Spleen (tissue), 11 donors: Measurements from ENCODE around the gene ETV1. TPM values are rescaled to one million over a fixed set of nuclear protein-coding genes. Genes with fewer than 3 reads are reported as not detected.
"Not testable (repeated sequence)": the region's sequence is repeated elsewhere in the genome, so short reads cannot be mapped to it uniquely, and the experiment has no call there.

Experiments
- DNase-seq: peaks from one replicate; pipeline ENCODE4 v3.0.0-alpha.2; 2020
- H3K27ac ChIP-seq, 8 donors: fragments of 200-600 bp; sonication (generic) in 7 of 8; 1 replicate in 4 of 8; 2 replicates in 4 of 8; pipeline versions ENCODE4 v1.5.0 to v1.8.0; 2016 to 2021; ENCODE audit warnings: inconsistent platforms in 4 of 8, mild to moderate bottlenecking in 4 of 8, moderate library complexity in 1 of 8
- H3K27me3 ChIP-seq, 7 donors: fragments of 200-600 bp; sonication (generic) in 6 of 7; replicated peaks in 1 of 7; 1 replicate in 4 of 7; 2 replicates in 3 of 7; pipeline versions ENCODE4 v1.5.0 to v1.8.0; 2016 to 2021; ENCODE audit warnings: inconsistent platforms in 3 of 7, mild to moderate bottlenecking in 1 of 7
- H3K36me3 ChIP-seq, 6 donors: fragments of 200-600 bp; sonication (generic) in 5 of 6; 1 replicate in 4 of 6; 2 replicates in 2 of 6; pipeline versions ENCODE4 v1.5.0 to v1.8.0; 2016 to 2021; ENCODE audit warnings: inconsistent platforms in 2 of 6
- H3K4me1 ChIP-seq, 6 donors: fragments of 200-600 bp; sonication (generic) in 5 of 6; 1 replicate in 3 of 6; 2 replicates in 3 of 6; pipeline versions ENCODE4 v1.5.0 to v1.8.0; 2016 to 2021; ENCODE audit warnings: inconsistent platforms in 3 of 6
- H3K4me3 ChIP-seq, 8 donors: fragments of 200-600 bp; sonication (generic) in 7 of 8; 1 replicate in 4 of 8; 2 replicates in 4 of 8; pipeline versions ENCODE4 v1.5.0 to v1.8.0; 2016 to 2021; ENCODE audit warnings: inconsistent platforms in 4 of 8, mild to moderate bottlenecking in 4 of 8, moderate library complexity in 2 of 8
- H3K9me3 ChIP-seq, 8 donors: fragments of 200-600 bp; sonication (generic) in 7 of 8; 1 replicate in 4 of 8; 2 replicates in 4 of 8; pipeline versions ENCODE4 v1.5.0 to v1.8.0; 2016 to 2021; ENCODE audit warnings: inconsistent platforms in 4 of 8
- POLR2A ChIP-seq, 3 donors: fragments of 450-650 bp; IDR thresholded peaks; one replicate each; pipeline ENCODE4 v1.5.1; 2017; ENCODE audit warnings: antibody characterized with exemption in 3 of 3, mild to moderate bottlenecking in 1 of 3
- POLR2AphosphoS5 ChIP-seq, 3 donors: sonication (generic); formaldehyde crosslinking; IDR thresholded peaks; one replicate each; pipeline ENCODE4 v1.5.1; 2017; ENCODE audit warnings: antibody characterized with exemption in 3 of 3
- WGBS, 5 donors: extraction: QIAGEN DNeasy Blood & Tissue Kit in 3 of 5; methylation state at CpG; one replicate each; pipeline versions ENCODE4 v1.1.5 to v1.1.7; 2013 to 2018; 5-methylcytosine and 5-hydroxymethylcytosine counted together
- intact Hi-C: fragments of 100-400 bp; cut with DNase I; formaldehyde crosslinking; loops from one replicate; pipeline ENCODE4 v1.15.0; 2023; ENCODE audit warnings: low total_unique reads
- polyA plus RNA-seq, 3 donors: library from polyadenylated mRNA; stranded (reverse); fragments of 200-250 nt; gene quantifications; one replicate each; pipeline ENCODE4 v1.2.1, GENCODE V29; 2013
- total RNA-seq, 7 donors: library from RNA; depleted of rRNA in 3 of 7; stranded (reverse); fragments of >200 nt in 3 of 7; fragmentation: NEBNext Ultra II Directional in 4 of 7; extraction: Animal tissue kit (Norgen Biotek cat#: 25700) in 4 of 7; gene quantifications; one replicate each; pipeline versions ENCODE4 v1.1.0 to v1.2.1, GENCODE V29; 2016 to 2021
- TF ChIP-seq, protein P1 (sequence below), 11 experiments: fragments of 200-600 bp in 7 of 11; fragments of 450-650 bp in 4 of 11; sonication (generic) in 4 of 11; IDR thresholded peaks in 8 of 11; conservative IDR thresholded peaks in 3 of 11; 1 replicate in 7 of 11; 2 replicates in 4 of 11; pipeline versions ENCODE4 v1.4.0 to v1.8.0; 2016 to 2021; ENCODE audit warnings: antibody characterized with exemption in 11 of 11, inconsistent platforms in 4 of 11, mild to moderate bottlenecking in 1 of 11
- donor health status: healthy with polysubstance abuse.
- donor health status: DM: no; HTN: no; CAD: no; lungs with moderate emphysema.
- donor health status: DM: no; HTN: no; CAD: no.
- donor health status: Bipolar disorder and iron deficiency.
- donor health status: healthy.
- donor health status: DM: no; HTN: no; CAD: no.
- donor health status: DM: yes; HTN: yes; CAD: no.

The ETV1 gene
- total and polyA plus RNA-seq, 10 donors: 1.5 to 20.0 (median 7.2) TPM

DNA sequence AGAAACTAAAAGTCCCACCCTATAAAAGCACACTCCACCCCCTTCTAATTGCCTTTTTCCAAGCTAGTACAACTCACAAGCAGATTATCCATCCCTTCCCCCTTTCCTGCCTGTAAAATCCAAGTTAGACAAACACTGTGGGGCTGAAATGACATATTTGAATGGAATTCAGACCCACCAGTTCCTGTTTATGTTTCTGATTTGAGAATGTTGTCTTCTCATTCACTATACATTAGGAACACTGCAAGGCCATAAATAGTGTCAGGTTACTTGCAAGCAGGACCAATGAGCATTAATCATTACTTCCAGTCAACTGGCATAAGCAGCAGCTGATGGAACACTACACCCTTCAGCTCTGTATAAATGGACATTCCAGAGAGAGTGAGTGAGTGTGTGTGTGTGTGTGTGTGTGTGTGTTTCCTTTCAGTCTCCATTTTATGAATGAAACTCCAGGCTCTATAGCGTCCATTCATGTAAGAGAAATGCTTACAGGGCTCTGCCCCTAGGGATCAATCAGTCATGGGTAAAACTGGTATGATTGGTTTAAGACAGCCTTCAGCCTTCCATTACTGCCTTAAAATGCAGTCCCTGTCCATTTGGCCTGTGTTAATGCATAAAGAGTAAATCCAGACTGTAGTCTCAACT lies 69.3 kb downstream of the ETV1 start:
- Histone ChIP-seq H3K4me3 (no peak overlapping the region), H3K9me3 (no peaks in the 10 kb centered on the region), H3K4me1 (no peaks in the 10 kb centered on the region), H3K27ac (peak overlapping the region in 4 of 8 donors; percentile 8 to 42 (median 30)), H3K27me3 (no peaks in the 10 kb centered on the region), H3K36me3 (no peaks in the 10 kb centered on the region)
- intact Hi-C loops: no loop called here
- DNase-seq: no peak
- TF ChIP-seq, protein P1, sequence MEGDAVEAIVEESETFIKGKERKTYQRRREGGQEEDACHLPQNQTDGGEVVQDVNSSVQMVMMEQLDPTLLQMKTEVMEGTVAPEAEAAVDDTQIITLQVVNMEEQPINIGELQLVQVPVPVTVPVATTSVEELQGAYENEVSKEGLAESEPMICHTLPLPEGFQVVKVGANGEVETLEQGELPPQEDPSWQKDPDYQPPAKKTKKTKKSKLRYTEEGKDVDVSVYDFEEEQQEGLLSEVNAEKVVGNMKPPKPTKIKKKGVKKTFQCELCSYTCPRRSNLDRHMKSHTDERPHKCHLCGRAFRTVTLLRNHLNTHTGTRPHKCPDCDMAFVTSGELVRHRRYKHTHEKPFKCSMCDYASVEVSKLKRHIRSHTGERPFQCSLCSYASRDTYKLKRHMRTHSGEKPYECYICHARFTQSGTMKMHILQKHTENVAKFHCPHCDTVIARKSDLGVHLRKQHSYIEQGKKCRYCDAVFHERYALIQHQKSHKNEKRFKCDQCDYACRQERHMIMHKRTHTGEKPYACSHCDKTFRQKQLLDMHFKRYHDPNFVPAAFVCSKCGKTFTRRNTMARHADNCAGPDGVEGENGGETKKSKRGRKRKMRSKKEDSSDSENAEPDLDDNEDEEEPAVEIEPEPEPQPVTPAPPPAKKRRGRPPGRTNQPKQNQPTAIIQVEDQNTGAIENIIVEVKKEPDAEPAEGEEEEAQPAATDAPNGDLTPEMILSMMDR (IDR thresholded peaks at IDR 0.05 in 8 of 11, conservative IDR thresholded peaks at IDR 0.05 in 3 of 11): no peak
- TF ChIP-seq POLR2A (IDR thresholded peaks at IDR 0.05): no peak
- TF ChIP-seq POLR2AphosphoS5 (IDR thresholded peaks at IDR 0.05): no peak
- 61 to 81% (median 76%) methylated on average over 1 of the region's 1 CpG for WGBS, 5 donors

DNA sequence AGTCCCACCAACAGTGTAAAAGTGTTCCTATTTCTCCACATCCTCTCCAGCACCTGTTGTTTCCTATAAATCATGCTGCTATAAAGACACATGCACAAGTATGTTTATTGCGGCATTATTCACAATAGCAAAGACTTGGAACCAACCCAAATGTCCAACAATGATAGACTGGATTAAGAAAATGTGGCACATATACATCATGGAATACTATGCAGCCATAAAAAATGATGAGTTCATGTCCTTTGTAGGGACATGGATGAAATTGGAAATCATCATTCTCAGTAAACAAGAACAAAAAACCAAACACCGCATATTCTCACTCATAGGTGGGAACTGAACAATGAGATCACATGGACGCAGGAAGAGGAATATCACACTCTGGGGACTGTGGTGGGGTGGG lies 71.1 kb downstream of the ETV1 start:
- H3K27ac ChIP-seq, H3K4me3 ChIP-seq, H3K36me3 ChIP-seq, intact Hi-C loops, H3K9me3 ChIP-seq, H3K4me1 ChIP-seq, H3K27me3 ChIP-seq, DNase-seq: not testable (repeated sequence)
- WGBS, 5 donors: 92 to 98% (median 95%) methylated on average over 3 of the region's 3 CpGs

DNA sequence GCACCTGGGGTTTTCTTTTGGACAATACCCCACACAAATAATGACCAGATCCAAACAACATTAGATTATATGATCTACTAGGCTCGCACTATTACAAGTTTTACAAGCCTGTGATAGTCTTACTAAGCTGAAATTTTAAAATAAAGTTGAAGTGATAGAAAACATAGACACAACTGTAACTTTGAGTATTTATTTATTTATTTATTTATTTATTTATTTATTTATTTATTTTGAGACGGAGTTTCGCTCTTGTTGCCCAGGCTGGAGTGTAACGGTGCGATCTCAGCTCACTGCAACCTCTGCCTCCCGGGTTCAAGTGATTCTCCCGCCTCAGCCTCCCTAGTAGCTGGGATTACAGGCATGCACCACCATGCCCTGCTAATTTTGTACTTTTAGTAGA lies 72.4 kb downstream of the ETV1 start:
- H3K4me1 ChIP-seq, H3K4me3 ChIP-seq, intact Hi-C loops, H3K27me3 ChIP-seq, DNase-seq, H3K36me3 ChIP-seq, H3K9me3 ChIP-seq, H3K27ac ChIP-seq: not testable (repeated sequence)
- 70 to 94% (median 83%) methylated on average over 7 of the region's 7 CpGs for WGBS, 5 donors

DNA sequence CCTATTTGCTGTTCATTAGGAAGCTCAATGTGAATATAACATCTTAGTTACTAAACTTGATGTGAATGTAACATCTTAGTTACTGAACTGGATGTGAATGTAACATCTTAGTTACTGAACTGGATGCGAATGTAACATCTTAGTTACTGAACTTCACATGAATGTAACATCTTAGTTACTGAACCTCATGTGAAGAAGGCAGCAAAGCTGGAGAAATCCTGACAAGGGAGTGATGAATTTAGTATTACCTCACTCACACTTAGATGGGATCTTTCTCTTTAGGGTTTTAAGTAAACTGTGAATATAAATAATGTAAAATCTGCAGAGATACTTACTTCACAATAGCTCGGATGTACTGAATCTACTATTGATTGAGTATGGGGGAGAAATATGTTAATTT lies 73.6 kb downstream of the ETV1 start:
- no peaks in the 10 kb centered on the region for H3K36me3 ChIP-seq
- no peak for DNase-seq
- no peaks in the 10 kb centered on the region for H3K27me3 ChIP-seq
- 43 to 65% (median 45%) methylated on average over 2 of the region's 2 CpGs for WGBS, 5 donors
- no peak overlapping the region for H3K27ac ChIP-seq
- H3K4me3 ChIP-seq: no peak overlapping the region
- H3K9me3 ChIP-seq: no peaks in the 10 kb centered on the region
- intact Hi-C loops: no loop called here
- TF ChIP-seq POLR2AphosphoS5 (IDR thresholded peaks at IDR 0.05): no peak
- TF ChIP-seq, protein P1 (IDR thresholded peaks at IDR 0.05 in 8 of 11, conservative IDR thresholded peaks at IDR 0.05 in 3 of 11): no peak
- no peak for TF ChIP-seq POLR2A (IDR thresholded peaks at IDR 0.05)
- peaks cover 0 to 5% (median 0%) of the 10 kb centered on the region in 6 donors for H3K4me1 ChIP-seq

DNA sequence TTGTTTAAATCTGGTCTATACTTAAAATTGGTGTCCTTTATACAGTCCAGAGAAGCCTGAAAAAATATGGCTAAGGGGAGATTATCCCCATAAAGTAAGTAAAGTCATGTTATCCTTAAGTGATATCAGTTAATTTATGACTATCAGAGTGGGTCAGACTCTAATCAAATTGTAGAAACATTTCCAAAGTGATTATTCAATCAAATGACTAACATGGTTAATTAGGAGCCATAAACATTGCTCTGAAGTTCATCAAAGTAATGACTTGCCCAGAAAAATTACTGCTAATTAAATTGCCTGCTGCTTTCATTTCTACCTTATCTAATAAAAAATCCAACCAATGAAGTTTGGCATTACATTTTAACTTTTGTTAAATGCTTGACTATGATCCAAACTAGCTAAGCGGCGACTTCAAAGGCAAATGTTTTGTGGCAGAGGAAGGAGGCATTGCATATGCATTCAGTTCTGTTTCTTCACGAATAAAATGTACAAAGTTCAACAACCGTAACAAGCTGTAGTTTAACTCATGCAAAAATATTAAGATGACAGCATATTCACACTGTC lies 76.7 kb downstream of the ETV1 start:
- no peak overlapping the region for H3K27ac ChIP-seq

More for the DNA sequence above, 76.7 kb downstream of the ETV1 start:
- H3K4me3 ChIP-seq: no peak overlapping the region
- H3K9me3 ChIP-seq: no peaks in the 10 kb centered on the region
- peaks cover 0 to 27% (median 7%) of the 10 kb centered on the region in 6 donors for H3K4me1 ChIP-seq
- H3K36me3 ChIP-seq: no peaks in the 10 kb centered on the region
- 67 to 88% (median 77%) methylated on average over 4 of the region's 4 CpGs for WGBS, 5 donors
- TF ChIP-seq POLR2A (IDR thresholded peaks at IDR 0.05): no peak
- TF ChIP-seq, protein P1 (IDR thresholded peaks at IDR 0.05 in 8 of 11, conservative IDR thresholded peaks at IDR 0.05 in 3 of 11): no peak
- no peak for TF ChIP-seq POLR2AphosphoS5 (IDR thresholded peaks at IDR 0.05)
- H3K27me3 ChIP-seq: no peaks in the 10 kb centered on the region
- no peak for DNase-seq
- intact Hi-C loops: no loop called here
